ENCODE data around the gene SYNPR.

Gene SYNPR

DNA sequence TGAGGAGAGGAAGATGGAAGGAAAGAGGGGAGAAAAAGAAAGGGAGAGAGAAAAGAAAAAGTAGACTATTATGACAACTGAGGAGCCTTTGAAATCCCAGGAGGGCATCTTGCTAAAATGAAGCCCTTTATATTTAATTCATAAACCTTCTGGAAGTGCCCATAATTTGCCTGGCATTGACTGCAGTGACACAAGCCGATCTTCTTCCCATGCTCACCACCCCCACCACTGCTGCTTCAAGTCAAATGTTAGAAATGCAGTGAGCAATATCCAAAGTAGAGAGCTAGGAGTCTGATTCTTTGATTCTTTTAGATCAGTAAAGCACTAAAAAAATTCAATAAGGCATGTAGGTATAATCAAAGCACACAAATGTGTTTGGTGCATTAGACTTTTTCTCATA, 235.7 kb downstream of the SYNPR start:
- Histone ChIP-seq H3K4me3 (ENCODE audit: low read depth, low read length) (no peak overlapping the region), H3K27me3 (ENCODE audit: control insufficient read depth, insufficient read depth, low read length) (no peaks in the 10 kb centered on the region), H3K9ac (ENCODE audit: low read depth, low read length) (no peak overlapping the region)

DNA sequence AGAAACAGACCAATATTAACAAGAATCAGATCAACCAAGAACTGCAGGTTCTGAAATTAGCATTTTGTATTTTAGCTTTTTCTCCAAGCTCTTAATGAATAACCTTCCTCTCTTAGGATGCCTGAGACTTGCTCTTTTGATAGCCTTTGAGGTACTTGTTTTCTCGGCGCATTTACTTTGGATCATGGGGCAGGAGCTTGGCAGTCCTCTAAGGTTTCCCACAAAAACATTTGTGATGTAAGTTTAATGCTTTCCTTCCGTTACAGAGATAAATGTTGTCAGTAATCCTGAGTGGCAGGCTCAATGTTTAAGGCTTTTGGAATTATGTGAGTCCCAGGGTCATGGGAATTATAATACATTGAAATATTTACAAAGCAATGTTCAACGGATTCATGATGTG, 236.6 kb downstream of the SYNPR start:
- Histone ChIP-seq H3K9me3 (ENCODE audit: control insufficient read depth, insufficient read depth, low read length) (no peaks in the 10 kb centered on the region), H3K4me3 (ENCODE audit: low read depth, low read length) (no peak overlapping the region), H3K9ac (ENCODE audit: low read depth, low read length) (no peak overlapping the region), H3K36me3 (ENCODE audit: control insufficient read depth, insufficient read depth, low read length) (no peaks in the 10 kb centered on the region), H3K27me3 (ENCODE audit: control insufficient read depth, insufficient read depth, low read length) (no peaks in the 10 kb centered on the region), H3K4me1 (ENCODE audit: control insufficient read depth, insufficient read depth, low read length) (peaks cover 15% of the 10 kb centered on the region)

More for the DNA sequence above, 235.7 kb downstream of the SYNPR start:
- H3K9me3 ChIP-seq (ENCODE audit: control insufficient read depth, insufficient read depth, low read length) = no peaks in the 10 kb centered on the region
- peaks cover 15% of the 10 kb centered on the region for H3K4me1 ChIP-seq (ENCODE audit: control insufficient read depth, insufficient read depth, low read length)
- no peaks in the 10 kb centered on the region for H3K36me3 ChIP-seq (ENCODE audit: control insufficient read depth, insufficient read depth, low read length)

DNA sequence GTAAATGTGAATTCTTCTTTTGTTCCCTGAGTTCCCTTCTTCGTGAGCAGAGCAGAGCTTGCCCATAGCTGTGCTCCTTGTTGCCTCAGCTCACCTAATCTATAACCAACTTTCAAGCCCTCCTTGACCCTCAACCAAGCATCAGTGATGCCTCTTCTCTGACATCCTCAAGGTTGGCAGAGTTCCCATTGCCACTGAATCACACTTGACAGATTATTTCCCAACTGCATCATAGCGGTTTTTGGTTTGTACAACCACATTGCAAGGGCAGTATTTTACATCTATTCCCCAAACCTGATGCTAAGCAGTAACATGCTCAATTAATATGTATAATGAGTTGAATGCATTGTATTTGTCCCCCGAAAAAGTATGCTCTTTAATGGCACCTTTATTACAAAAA, 241.3 kb downstream of the SYNPR start:
- no peaks in the 10 kb centered on the region for H3K27me3 ChIP-seq (ENCODE audit: control insufficient read depth, insufficient read depth, low read length)
- no peak overlapping the region for H3K4me3 ChIP-seq (ENCODE audit: low read depth, low read length)
- H3K9me3 ChIP-seq (ENCODE audit: control insufficient read depth, insufficient read depth, low read length) = no peaks in the 10 kb centered on the region
- no peaks in the 10 kb centered on the region for H3K36me3 ChIP-seq (ENCODE audit: control insufficient read depth, insufficient read depth, low read length)
- H3K4me1 ChIP-seq (ENCODE audit: control insufficient read depth, insufficient read depth, low read length) = no peaks in the 10 kb centered on the region
- H3K9ac ChIP-seq (ENCODE audit: low read depth, low read length) = no peak overlapping the region

DNA sequence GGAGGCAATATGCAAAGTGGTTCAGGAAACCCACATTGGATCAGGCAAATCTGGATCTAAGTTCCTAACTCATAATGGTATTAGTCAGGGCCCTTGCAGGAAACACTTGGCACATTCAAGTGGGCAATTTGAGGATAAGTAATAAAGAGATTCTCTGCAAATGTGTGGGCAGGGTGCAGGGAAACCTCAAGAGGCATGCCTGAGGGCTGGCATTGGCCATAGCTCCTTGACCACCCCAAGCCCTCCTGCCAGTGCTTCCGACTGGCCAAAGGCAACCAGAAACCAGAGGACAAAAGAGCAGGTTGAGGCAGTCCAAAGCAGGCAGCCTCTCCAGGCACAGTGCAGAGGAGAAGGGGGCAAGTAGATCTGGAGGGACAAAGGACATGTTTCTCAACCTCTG, 243.5 kb downstream of the SYNPR start:
- Histone ChIP-seq H3K4me3 (ENCODE audit: low read depth, low read length) (no peak overlapping the region), H3K9ac (ENCODE audit: low read depth, low read length) (no peak overlapping the region), H3K4me1 (ENCODE audit: control insufficient read depth, insufficient read depth, low read length) (no peaks in the 10 kb centered on the region), H3K27me3 (ENCODE audit: control insufficient read depth, insufficient read depth, low read length) (no peaks in the 10 kb centered on the region), H3K9me3 (ENCODE audit: control insufficient read depth, insufficient read depth, low read length) (no peaks in the 10 kb centered on the region), H3K36me3 (ENCODE audit: control insufficient read depth, insufficient read depth, low read length) (no peaks in the 10 kb centered on the region)

DNA sequence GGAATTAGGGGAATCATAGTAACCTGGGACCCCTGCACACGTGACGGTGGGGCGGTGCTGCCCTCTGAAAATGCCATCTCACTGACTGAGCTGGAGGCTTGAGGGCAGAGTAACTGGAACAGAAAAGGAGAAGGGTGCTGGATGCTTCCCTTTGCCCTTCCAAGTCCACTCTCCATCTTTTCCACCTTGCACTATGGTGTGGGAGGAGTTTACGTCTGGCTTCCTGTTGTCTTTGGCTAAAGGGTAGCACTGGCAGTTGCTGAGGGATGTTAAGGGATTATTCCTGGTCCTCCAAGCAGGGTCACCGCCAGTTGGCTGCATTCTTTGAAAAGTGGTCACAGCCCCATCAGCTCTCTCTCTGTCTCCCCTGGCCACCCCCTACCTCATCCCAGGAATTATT, 245.0 kb downstream of the SYNPR start:
- no peaks in the 10 kb centered on the region for H3K9me3 ChIP-seq (ENCODE audit: control insufficient read depth, insufficient read depth, low read length)
- no peak overlapping the region for H3K9ac ChIP-seq (ENCODE audit: low read depth, low read length)
- H3K27me3 ChIP-seq (ENCODE audit: control insufficient read depth, insufficient read depth, low read length) = no peaks in the 10 kb centered on the region
- peaks cover 12% of the 10 kb centered on the region for H3K4me1 ChIP-seq (ENCODE audit: control insufficient read depth, insufficient read depth, low read length)
- H3K4me3 ChIP-seq (ENCODE audit: low read depth, low read length) = no peak overlapping the region
- H3K36me3 ChIP-seq (ENCODE audit: control insufficient read depth, insufficient read depth, low read length) = no peaks in the 10 kb centered on the region

DNA sequence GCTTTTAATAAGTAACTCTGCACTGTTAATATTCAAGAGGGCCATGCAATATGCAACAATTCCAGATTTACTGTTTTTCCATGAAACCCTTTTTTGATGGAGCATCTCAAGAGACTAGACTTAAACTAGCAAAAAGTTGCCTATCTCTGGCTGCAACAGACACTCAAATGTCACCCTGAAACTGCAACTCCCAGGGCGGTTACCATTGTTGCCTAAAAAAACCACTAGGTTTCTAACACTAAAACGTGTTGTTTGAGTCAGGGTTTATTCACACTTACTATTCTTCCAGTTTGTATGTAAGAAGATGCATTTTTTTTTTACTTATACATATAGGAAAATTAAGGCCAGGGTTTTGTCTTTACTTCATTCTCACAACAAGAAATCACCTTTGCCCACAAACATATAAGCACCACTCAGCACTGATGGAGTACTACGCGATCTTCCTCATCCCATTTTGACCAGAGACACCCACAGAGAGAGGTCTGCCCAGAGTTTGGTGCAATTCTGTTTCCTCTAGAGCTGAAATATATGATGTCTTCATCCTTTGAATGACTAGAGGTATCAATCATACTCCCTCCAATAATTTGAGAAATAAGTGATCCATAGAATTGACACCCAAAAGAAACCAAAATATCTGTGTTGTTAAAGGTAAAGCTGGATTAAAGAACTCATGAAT, 250.4 kb downstream of the SYNPR start:
- Histone ChIP-seq H3K4me3 (ENCODE audit: low read depth, low read length) (no peak overlapping the region), H3K4me1 (ENCODE audit: control insufficient read depth, insufficient read depth, low read length) (peaks cover 12% of the 10 kb centered on the region), H3K36me3 (ENCODE audit: control insufficient read depth, insufficient read depth, low read length) (no peaks in the 10 kb centered on the region), H3K9ac (ENCODE audit: low read depth, low read length) (no peak overlapping the region), H3K27me3 (ENCODE audit: control insufficient read depth, insufficient read depth, low read length) (no peaks in the 10 kb centered on the region), H3K9me3 (ENCODE audit: control insufficient read depth, insufficient read depth, low read length) (no peaks in the 10 kb centered on the region)

DNA sequence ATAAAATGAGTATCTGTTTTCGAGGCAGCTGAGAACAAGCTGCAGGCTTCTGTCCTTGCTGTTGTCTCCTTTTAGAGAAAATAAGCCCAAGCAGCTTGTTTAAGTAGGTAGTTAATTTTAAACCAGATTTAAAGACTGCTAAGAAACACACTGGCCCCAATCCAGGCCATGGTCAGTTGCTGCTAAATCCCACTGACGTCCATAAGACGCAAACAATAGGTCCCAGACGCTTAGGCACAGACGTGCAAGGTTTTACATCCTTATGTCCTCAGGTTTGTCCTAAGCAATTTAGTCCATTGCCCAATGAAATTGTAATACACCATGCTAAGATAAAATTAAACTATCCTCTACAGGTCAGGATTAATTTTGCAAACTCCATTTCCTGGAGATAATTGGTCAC, 254.4 kb downstream of the SYNPR start:
- H3K4me3 ChIP-seq (ENCODE audit: low read depth, low read length) = no peak overlapping the region
- no peak overlapping the region for H3K9ac ChIP-seq (ENCODE audit: low read depth, low read length)
- no peaks in the 10 kb centered on the region for H3K36me3 ChIP-seq (ENCODE audit: control insufficient read depth, insufficient read depth, low read length)
- H3K27me3 ChIP-seq (ENCODE audit: control insufficient read depth, insufficient read depth, low read length) = no peaks in the 10 kb centered on the region
- peaks cover 6% of the 10 kb centered on the region for H3K4me1 ChIP-seq (ENCODE audit: control insufficient read depth, insufficient read depth, low read length)
- H3K9me3 ChIP-seq (ENCODE audit: control insufficient read depth, insufficient read depth, low read length) = no peaks in the 10 kb centered on the region

DNA sequence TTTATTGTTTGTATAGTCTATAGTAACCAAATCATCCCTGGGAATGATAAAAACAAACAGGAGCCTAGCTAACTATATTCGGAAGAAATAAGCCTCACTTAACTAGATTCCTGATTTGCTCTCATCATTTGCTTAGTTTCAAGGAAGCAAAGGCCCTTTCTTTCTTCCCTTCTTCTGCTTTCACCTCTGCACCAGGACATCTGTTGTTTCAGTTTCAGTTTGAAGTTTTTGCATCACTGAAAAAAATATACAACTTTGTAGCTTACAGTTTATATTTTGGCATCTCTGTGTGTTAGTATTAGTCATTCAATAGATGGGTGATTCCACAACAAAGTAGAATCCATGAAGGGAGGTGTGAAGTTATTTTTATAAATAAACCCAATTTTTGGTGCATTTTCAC, 260.8 kb downstream of the SYNPR start:
- no peak overlapping the region for H3K9ac ChIP-seq (ENCODE audit: low read depth, low read length)
- H3K9me3 ChIP-seq (ENCODE audit: control insufficient read depth, insufficient read depth, low read length) = no peaks in the 10 kb centered on the region
- no peaks in the 10 kb centered on the region for H3K4me1 ChIP-seq (ENCODE audit: control insufficient read depth, insufficient read depth, low read length)
- H3K27me3 ChIP-seq (ENCODE audit: control insufficient read depth, insufficient read depth, low read length) = no peaks in the 10 kb centered on the region
- no peaks in the 10 kb centered on the region for H3K36me3 ChIP-seq (ENCODE audit: control insufficient read depth, insufficient read depth, low read length)
- no peak overlapping the region for H3K4me3 ChIP-seq (ENCODE audit: low read depth, low read length)

DNA sequence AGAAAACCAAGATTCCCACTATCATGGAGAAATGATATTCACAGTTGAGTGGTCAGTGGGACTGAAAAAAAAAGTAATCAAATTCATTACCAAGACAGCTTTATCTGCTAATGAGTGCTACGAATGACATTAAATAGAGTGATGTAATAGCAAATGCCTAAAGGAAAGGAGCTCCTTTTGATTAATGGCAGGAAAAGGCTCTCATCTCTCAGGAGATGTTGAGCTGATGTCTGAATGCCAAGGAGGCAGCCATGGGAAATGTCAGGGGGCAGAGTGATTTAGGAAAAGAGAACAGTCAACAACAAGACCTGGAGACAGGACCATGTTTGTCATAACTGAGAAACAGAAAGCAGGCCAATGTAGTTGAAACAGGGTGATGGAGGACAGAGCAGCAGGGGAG, 277.7 kb downstream of the SYNPR start:
- Histone ChIP-seq H3K36me3 (ENCODE audit: control insufficient read depth, insufficient read depth, low read length) (no peaks in the 10 kb centered on the region), H3K9ac (ENCODE audit: low read depth, low read length) (no peak overlapping the region), H3K4me3 (ENCODE audit: low read depth, low read length) (no peak overlapping the region), H3K9me3 (ENCODE audit: control insufficient read depth, insufficient read depth, low read length) (no peaks in the 10 kb centered on the region), H3K4me1 (ENCODE audit: control insufficient read depth, insufficient read depth, low read length) (no peaks in the 10 kb centered on the region), H3K27me3 (ENCODE audit: control insufficient read depth, insufficient read depth, low read length) (no peaks in the 10 kb centered on the region)

DNA sequence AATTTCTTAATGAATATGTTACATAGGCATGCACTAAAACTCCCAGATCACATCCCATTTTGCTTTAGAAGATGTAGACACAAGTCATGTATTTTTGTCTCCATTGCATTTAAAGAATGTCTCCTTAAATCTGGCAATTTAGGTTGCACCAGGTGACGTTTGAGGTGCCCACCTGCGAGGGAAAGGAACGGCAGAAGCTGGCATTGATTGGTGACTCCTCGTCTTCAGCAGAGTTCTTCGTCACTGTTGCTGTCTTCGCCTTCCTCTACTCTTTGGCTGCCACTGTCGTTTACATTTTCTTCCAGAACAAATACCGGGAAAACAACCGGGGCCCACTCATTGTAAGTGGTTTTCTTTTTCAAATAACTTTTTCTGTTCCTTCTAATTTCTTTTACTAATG, 278.3 kb downstream of the SYNPR start:
- Histone ChIP-seq H3K36me3 (ENCODE audit: control insufficient read depth, insufficient read depth, low read length) (no peaks in the 10 kb centered on the region), H3K9ac (ENCODE audit: low read depth, low read length) (no peak overlapping the region), H3K4me1 (ENCODE audit: control insufficient read depth, insufficient read depth, low read length) (no peaks in the 10 kb centered on the region), H3K9me3 (ENCODE audit: control insufficient read depth, insufficient read depth, low read length) (no peaks in the 10 kb centered on the region), H3K4me3 (ENCODE audit: low read depth, low read length) (no peak overlapping the region), H3K27me3 (ENCODE audit: control insufficient read depth, insufficient read depth, low read length) (no peaks in the 10 kb centered on the region)

DNA sequence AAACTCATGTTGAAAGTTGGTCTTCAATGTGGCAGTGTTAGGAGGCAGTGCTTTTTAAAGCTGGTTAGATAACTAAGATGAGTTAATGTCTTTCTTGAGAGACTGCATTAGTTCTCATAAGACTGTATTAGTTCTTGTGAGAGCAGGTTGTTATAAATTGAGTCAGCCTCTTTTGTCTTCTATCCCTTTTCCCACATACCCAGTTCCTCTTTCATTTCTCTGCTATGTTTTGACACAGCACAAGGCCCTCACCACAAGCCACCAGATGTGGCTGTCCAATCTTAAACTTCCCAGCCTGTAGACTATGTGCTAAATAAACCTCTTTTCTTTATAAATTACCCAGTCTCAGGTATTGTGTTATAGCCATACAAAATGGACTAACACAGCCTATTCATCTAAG, 279.8 kb downstream of the SYNPR start:
- Histone ChIP-seq H3K9me3 (ENCODE audit: control insufficient read depth, insufficient read depth, low read length) (no peaks in the 10 kb centered on the region), H3K4me1 (ENCODE audit: control insufficient read depth, insufficient read depth, low read length) (no peaks in the 10 kb centered on the region), H3K4me3 (ENCODE audit: low read depth, low read length) (no peak overlapping the region), H3K9ac (ENCODE audit: low read depth, low read length) (no peak overlapping the region), H3K27me3 (ENCODE audit: control insufficient read depth, insufficient read depth, low read length) (no peaks in the 10 kb centered on the region), H3K36me3 (ENCODE audit: control insufficient read depth, insufficient read depth, low read length) (no peaks in the 10 kb centered on the region)

DNA sequence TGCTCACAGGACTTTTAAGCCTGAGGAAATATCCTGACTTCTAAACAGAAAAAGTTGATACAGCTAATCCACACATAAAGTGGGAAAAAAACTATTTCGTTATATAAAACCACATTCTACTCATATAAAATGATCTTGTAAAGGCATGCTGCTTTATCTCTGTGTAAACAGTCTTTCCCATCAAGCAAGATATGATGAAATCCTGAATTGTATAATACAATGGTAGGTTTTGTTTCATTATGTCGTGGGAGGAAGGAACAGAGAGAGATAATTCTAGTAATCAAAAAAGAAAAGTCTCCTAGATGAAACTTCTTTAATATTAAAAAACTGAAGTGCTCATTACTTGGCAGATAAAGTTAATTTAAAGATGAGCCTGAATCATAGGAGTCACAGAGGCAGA, 281.8 kb downstream of the SYNPR start:
- Histone ChIP-seq H3K36me3 (ENCODE audit: control insufficient read depth, insufficient read depth, low read length) (no peaks in the 10 kb centered on the region), H3K9me3 (ENCODE audit: control insufficient read depth, insufficient read depth, low read length) (no peaks in the 10 kb centered on the region), H3K4me3 (ENCODE audit: low read depth, low read length) (no peak overlapping the region), H3K27me3 (ENCODE audit: control insufficient read depth, insufficient read depth, low read length) (no peaks in the 10 kb centered on the region), H3K4me1 (ENCODE audit: control insufficient read depth, insufficient read depth, low read length) (no peaks in the 10 kb centered on the region), H3K9ac (ENCODE audit: low read depth, low read length) (no peak overlapping the region)
